IMR-90 (cell line): ENCODE results near the gene XRCC3. TPM values are rescaled to one million over a fixed set of nuclear protein-coding genes. Genes with fewer than 3 reads are reported as not detected.

ENCODE experiments used
- ATAC-seq: fragments of 200-7000 bp; cut with Tn5 transposase; 2 replicates; pipeline ENCODE4 v1.9.1; 2020; ENCODE audit warnings: low read depth, mild to moderate bottlenecking, moderate library complexity
- BruUV-seq: library from RNA; stranded (reverse); fragments of 400-500 nt; replicated peaks from 2 replicates; lab custom pipeline; 2021; lab: Mats Ljungman, UMichigan
- CTCF ChIA-PET: fragments of 300-600 bp; formaldehyde crosslinking; extraction: SDS; loops from one replicate; lab custom pipeline; 2021; ENCODE audit warnings: antibody characterized with exemption; lab: Yijun Ruan, JAX
- POLR2A ChIA-PET: fragments of 300-600 bp; sonication (Branson Sonifier 250); formaldehyde crosslinking; loops from one replicate; lab custom pipeline; 2022; ENCODE audit warnings: antibody characterized with exemption; ENCODE audit not compliant: unreplicated experiment; lab: Charles Lee
- DNase-seq: peaks from one replicate; pipeline ENCODE4 v3.0.0; 2013
- H2AFZ ChIP-seq: replicated peaks from 2 replicates; pipeline ENCODE3; 2013; ENCODE audit warnings: low read length, mild to moderate bottlenecking; ENCODE audit not compliant: poor library complexity
- H2AK5ac ChIP-seq: 2 replicates; pipeline ENCODE4 v1.6.1; 2013; ENCODE audit warnings: low read depth, low read length, inconsistent platforms
- H2AK9ac ChIP-seq: replicated peaks from 2 replicates; pipeline ENCODE3; 2013; ENCODE audit warnings: mild to moderate bottlenecking, low read depth, low read length, moderate library complexity; ENCODE audit not compliant: poor library complexity
- H2BK120ac ChIP-seq: 2 replicates; pipeline ENCODE4 v1.6.1; 2013; ENCODE audit warnings: low read depth, low read length, inconsistent platforms
- H2BK15ac ChIP-seq: 3 replicates; pipeline ENCODE4 v1.6.1; 2013; ENCODE audit warnings: low read depth, low read length, inconsistent platforms
- H2BK20ac ChIP-seq: 2 replicates; pipeline ENCODE4 v1.6.1; 2013; ENCODE audit warnings: low read depth, mild to moderate bottlenecking, inconsistent platforms, low read length, moderate library complexity
- H2BK5ac ChIP-seq: 2 replicates; pipeline ENCODE4 v1.6.1; 2013; ENCODE audit warnings: mild to moderate bottlenecking, low read depth, low read length, inconsistent platforms; ENCODE audit not compliant: poor library complexity, severe bottlenecking
- H3K14ac ChIP-seq: replicated peaks from 2 replicates; pipeline ENCODE4 v1.6.1; 2013; ENCODE audit warnings: low read depth, low read length, inconsistent platforms
- H3K18ac ChIP-seq: 2 replicates; pipeline ENCODE4 v1.6.1; 2013; ENCODE audit warnings: low read depth, low read length, control low read depth
- H3K23ac ChIP-seq: 2 replicates; pipeline ENCODE4 v1.6.1; 2013; ENCODE audit warnings: low read depth, low read length, inconsistent platforms
- H3K27ac ChIP-seq: 2 replicates; pipeline ENCODE4 v1.5.1; 2013; ENCODE audit warnings: mild to moderate bottlenecking, control low read depth, low read length; ENCODE audit not compliant: insufficient read depth
- H3K27me3 ChIP-seq: 2 replicates; pipeline ENCODE4 v1.6.1; 2013; ENCODE audit warnings: low read length; ENCODE audit not compliant: control insufficient read depth, insufficient read depth
- H3K36me3 ChIP-seq: 2 replicates; pipeline ENCODE4 v1.6.1; 2013; ENCODE audit warnings: low read length, mixed read lengths; ENCODE audit not compliant: control insufficient read depth, insufficient read depth
- H3K4ac ChIP-seq: 2 replicates; pipeline ENCODE4 v1.6.1; 2013; ENCODE audit warnings: low read depth, low read length, inconsistent platforms
- H3K4me1 ChIP-seq: 2 replicates; pipeline ENCODE4 v1.6.1; 2013; ENCODE audit warnings: low read length, mixed read lengths; ENCODE audit not compliant: control insufficient read depth, insufficient read depth
- H3K4me2 ChIP-seq: 2 replicates; pipeline ENCODE4 v1.6.1; 2013; ENCODE audit warnings: low read depth, mild to moderate bottlenecking, control low read depth, low read length, moderate library complexity
- H3K4me3 ChIP-seq: 2 replicates; pipeline ENCODE4 v1.5.1; 2013; ENCODE audit warnings: low read depth, mild to moderate bottlenecking, control low read depth, low read length, moderate library complexity; ENCODE audit not compliant: insufficient read depth
- H3K56ac ChIP-seq: 2 replicates; pipeline ENCODE4 v1.6.1; 2013; ENCODE audit warnings: low read length, inconsistent platforms; ENCODE audit not compliant: insufficient read depth; ENCODE audit errors: extremely low read depth
- H3K79me1 ChIP-seq, 2 experiments: 2 replicates each; pipeline ENCODE4 v1.6.1; 2013; ENCODE audit warnings: low read length in 2 of 2, inconsistent platforms in 1 of 2, low read depth in 1 of 2
- H3K9ac ChIP-seq: 2 replicates; pipeline ENCODE4 v1.6.1; 2013; ENCODE audit warnings: low read depth, low read length, control low read depth
- H3K9me1 ChIP-seq: 2 replicates; pipeline ENCODE4 v1.6.1; 2013; ENCODE audit warnings: low read length, inconsistent platforms; ENCODE audit not compliant: insufficient read depth
- H3K9me3 ChIP-seq: 2 replicates; pipeline ENCODE4 v1.6.1; 2013; ENCODE audit warnings: low read length; ENCODE audit not compliant: control insufficient read depth, insufficient read depth
- H4K20me1 ChIP-seq: 2 replicates; pipeline ENCODE4 v1.6.1; 2013; ENCODE audit warnings: low read length, inconsistent platforms; ENCODE audit not compliant: insufficient read depth
- H4K5ac ChIP-seq: 2 replicates; pipeline ENCODE4 v1.6.1; 2013; ENCODE audit warnings: mild to moderate bottlenecking, low read depth, low read length, control low read depth
- H4K8ac ChIP-seq, 2 experiments: 2 replicates each; pipeline ENCODE4 v1.6.1; 2013; ENCODE audit warnings: low read depth in 2 of 2, low read length in 2 of 2, control low read depth in 1 of 2, inconsistent platforms in 1 of 2
- H4K91ac ChIP-seq: 2 replicates; pipeline ENCODE4 v1.6.1; 2013; ENCODE audit warnings: low read depth, low read length, inconsistent platforms; ENCODE audit not compliant: insufficient read depth
- BHLHE40 ChIP-seq: fragments of 150-350 bp; IDR thresholded peaks from 2 replicates; pipeline ENCODE4 v1.6.1; 2016; ENCODE audit warnings: mild to moderate bottlenecking, low read depth, low read length
- CEBPB ChIP-seq: IDR thresholded peaks from 2 replicates; pipeline ENCODE4 v1.6.1; 2012; ENCODE audit warnings: low read depth, low read length, improper control_type of control experiment
- CHD1 ChIP-seq: IDR thresholded peaks from 2 replicates; pipeline ENCODE4 v1.6.1; 2012; ENCODE audit warnings: low read depth, low read length, improper control_type of control experiment
- ELK1 ChIP-seq: fragments of 150-350 bp; IDR thresholded peaks from 2 replicates; pipeline ENCODE4 v1.6.1; 2016; ENCODE audit warnings: low read depth, mild to moderate bottlenecking, low read length, moderate library complexity, borderline replicate concordance
- FOS ChIP-seq: fragments of 150-350 bp; IDR thresholded peaks from 2 replicates; pipeline ENCODE4 v1.6.1; 2016; ENCODE audit warnings: low read depth, low read length
- MAFK ChIP-seq: IDR thresholded peaks from 2 replicates; pipeline ENCODE4 v1.6.1; 2012; ENCODE audit warnings: low read depth, low read length, improper control_type of control experiment
- MAZ ChIP-seq: IDR thresholded peaks from 2 replicates; pipeline ENCODE4 v1.6.1; 2012; ENCODE audit warnings: low read depth, mild to moderate bottlenecking, low read length, improper control_type of control experiment, moderate library complexity, borderline replicate concordance
- NFE2L2 ChIP-seq: fragments of 150-350 bp; IDR thresholded peaks from 2 replicates; pipeline ENCODE4 v1.6.1; 2016; ENCODE audit warnings: low read depth, mild to moderate bottlenecking, low read length
- POLR2A ChIP-seq: IDR thresholded peaks from 2 replicates; pipeline ENCODE4 v1.6.1; 2012; ENCODE audit warnings: mild to moderate bottlenecking, low read depth, low read length
- RAD21 ChIP-seq: IDR thresholded peaks from 2 replicates; pipeline ENCODE4 v1.6.1; 2012; ENCODE audit warnings: low read length, improper control_type of control experiment
- RCOR1 ChIP-seq: IDR thresholded peaks from 2 replicates; pipeline ENCODE4 v1.6.1; 2012; ENCODE audit warnings: mild to moderate bottlenecking, low read length, improper control_type of control experiment; ENCODE audit not compliant: insufficient replicate concordance
- SMC3 ChIP-seq: fragments of 150-350 bp; IDR thresholded peaks from 2 replicates; pipeline ENCODE4 v1.6.1; 2016; ENCODE audit warnings: low read depth, mild to moderate bottlenecking, antibody characterized with exemption, low read length, moderate library complexity
- USF2 ChIP-seq: fragments of 150-350 bp; IDR thresholded peaks from 2 replicates; pipeline ENCODE4 v1.6.1; 2017; ENCODE audit warnings: mild to moderate bottlenecking, antibody characterized with exemption, low read length, low read depth
- WGBS, 2 experiments: methylation state at CpG; one replicate each; pipeline versions ENCODE4 v1.1.5 to v1.1.7; 2013; ENCODE audit warnings: missing lambda C conversion rate in 2 of 2; ENCODE audit not compliant: insufficient read length in 1 of 2; ENCODE audit errors: extremely low coverage in 2 of 2; 5-methylcytosine and 5-hydroxymethylcytosine counted together
- dilution Hi-C: fragments of 300-500 bp; cut with HindIII; formaldehyde crosslinking; loops from one replicate; pipeline ENCODE4 v1.14.3; 2018; ENCODE audit warnings: low sequenced_read_pairs; ENCODE audit not compliant: unreplicated experiment
- in situ Hi-C: fragments of 300-500 bp; cut with MboI; formaldehyde crosslinking; loops from 3 replicates; pipeline ENCODE4 v1.14.3; 2019; ENCODE audit warnings: low sequenced_read_pairs, inconsistent platforms, mixed read lengths
- intact Hi-C: fragments of 100-400 bp; cut with micrococcal nuclease; formaldehyde crosslinking; loops from 2 replicates; pipeline ENCODE4 v1.10.0; 2022
- polyA plus RNA-seq, 3 experiments: library from polyadenylated mRNA; depleted of rRNA; stranded (reverse); fragments of >200 nt; gene quantifications; 2 replicates each; pipeline ENCODE4 v1.2.3, GENCODE V29; 2012; ENCODE audit warnings: low replicate concordance in 1 of 3
- total RNA-seq: library from RNA; depleted of rRNA; stranded (reverse); fragments of >200 nt; gene quantifications from 2 replicates; pipeline ENCODE4 v1.2.3, GENCODE V29; 2012

The XRCC3 gene
- total and polyA plus RNA-seq, 2 of the 4 experiments (the other 2 are of a cell fraction): 8.1 to 9.5 TPM

- no peak overlapping the region for H3K9ac ChIP-seq
- ChIA-PET POLR2A (no interaction called here), CTCF (no interaction called here)
- H2BK15ac ChIP-seq: no peak overlapping the region
- no peak overlapping the region for H3K4me2 ChIP-seq
- 92% methylated on average over 13 of the region's 24 CpGs; no CpG with 5 or more reads in 1 of the 2 experiments for WGBS, 2 experiments
- H3K9me1 ChIP-seq: no peaks in the 10 kb centered on the region
- ATAC-seq (no peak), DNase-seq (no peak)
- H2BK120ac ChIP-seq: no peak overlapping the region
- no peak overlapping the region for H3K14ac ChIP-seq
- H3K56ac ChIP-seq: no peak overlapping the region
- BruUV-seq: no TSS peak
- no peak overlapping the region for H3K23ac ChIP-seq
- no peaks in the 10 kb centered on the region for H3K9me3 ChIP-seq
- dilution Hi-C loops: no loop called here
- H2BK20ac ChIP-seq: no peak overlapping the region
- intact Hi-C loops: no loop called here
- no peak overlapping the region for H4K8ac ChIP-seq
- H2AK5ac ChIP-seq: no peak overlapping the region
- no peak overlapping the region for H3K27ac ChIP-seq
- H3K4me3 ChIP-seq: no peak overlapping the region
- H2AFZ ChIP-seq: no peak overlapping the region
- no peak overlapping the region for H2BK5ac ChIP-seq
- H3K79me1 ChIP-seq: peaks cover 0 to 8% of the 10 kb centered on the region in 2 experiments; a peak in 2 of 4 replicates
- peaks cover 9% of the 10 kb centered on the region for H4K20me1 ChIP-seq
- no peaks in the 10 kb centered on the region for H3K27me3 ChIP-seq
- TF ChIP-seq BHLHE40: no peak
- TF ChIP-seq CHD1: no peak
- TF ChIP-seq RAD21: no peak
- TF ChIP-seq MAFK: no peak
- TF ChIP-seq ELK1: no peak
- no peak for TF ChIP-seq NFE2L2
- no peak for TF ChIP-seq CEBPB
- TF ChIP-seq RCOR1: no peak
- no peak for TF ChIP-seq FOS
- no peak for TF ChIP-seq POLR2A
- no peak for TF ChIP-seq MAZ
- no peak for TF ChIP-seq SMC3
- no peak for TF ChIP-seq USF2
- H3K36me3 ChIP-seq: peaks cover 54% of the 10 kb centered on the region
- H4K5ac ChIP-seq: no peak overlapping the region
- H4K91ac ChIP-seq: no peak overlapping the region
- H3K4me1 ChIP-seq: no peaks in the 10 kb centered on the region
- no peak overlapping the region for H3K18ac ChIP-seq
- in situ Hi-C loops: no loop called here
- no peak overlapping the region for H3K4ac ChIP-seq
- no peak overlapping the region for H2AK9ac ChIP-seq
Measured at GRCh38 chr14:103731916-103732867, 16.9 kb upstream of the XRCC3 start.
